Lower leg skin (tissue), 3 donors: ENCODE data around the gene ATF7.

Experiments used
- POLR2A ChIP-seq, 2 donors: fragments of 450-650 bp; IDR thresholded peaks; one replicate each; pipeline ENCODE4 v1.6.1; 2016 to 2017; ENCODE audit warnings: antibody characterized with exemption in 2 of 2, mild to moderate bottlenecking in 1 of 2, moderate library complexity in 1 of 2
- TF ChIP-seq, protein P1 (sequence below), 3 donors: fragments of 450-650 bp; IDR thresholded peaks; one replicate each; pipeline ENCODE4 v1.5.1; 2016; ENCODE audit warnings: antibody characterized with exemption in 3 of 3, mild to moderate bottlenecking in 3 of 3, moderate library complexity in 2 of 3

DNA sequence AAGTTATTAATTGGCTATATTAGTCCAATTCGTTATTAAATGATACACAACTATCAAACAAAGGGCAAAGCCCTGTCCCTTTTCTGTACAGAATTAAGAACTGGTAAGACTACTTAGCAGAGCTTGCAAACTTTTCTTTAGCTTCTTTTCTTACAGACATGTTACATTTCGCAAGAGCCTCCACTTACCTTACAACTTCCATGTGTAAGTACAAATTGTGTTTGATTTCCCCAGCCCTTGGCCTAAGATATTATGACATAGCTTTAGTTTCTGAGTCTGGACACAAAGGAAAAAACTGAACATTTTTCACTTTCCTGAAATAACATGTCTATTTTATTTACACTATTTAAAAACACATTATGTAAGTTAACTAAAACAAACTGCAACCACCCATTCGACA is 1.7 kb downstream of the ATF7 start:
- TF ChIP-seq, protein P1, sequence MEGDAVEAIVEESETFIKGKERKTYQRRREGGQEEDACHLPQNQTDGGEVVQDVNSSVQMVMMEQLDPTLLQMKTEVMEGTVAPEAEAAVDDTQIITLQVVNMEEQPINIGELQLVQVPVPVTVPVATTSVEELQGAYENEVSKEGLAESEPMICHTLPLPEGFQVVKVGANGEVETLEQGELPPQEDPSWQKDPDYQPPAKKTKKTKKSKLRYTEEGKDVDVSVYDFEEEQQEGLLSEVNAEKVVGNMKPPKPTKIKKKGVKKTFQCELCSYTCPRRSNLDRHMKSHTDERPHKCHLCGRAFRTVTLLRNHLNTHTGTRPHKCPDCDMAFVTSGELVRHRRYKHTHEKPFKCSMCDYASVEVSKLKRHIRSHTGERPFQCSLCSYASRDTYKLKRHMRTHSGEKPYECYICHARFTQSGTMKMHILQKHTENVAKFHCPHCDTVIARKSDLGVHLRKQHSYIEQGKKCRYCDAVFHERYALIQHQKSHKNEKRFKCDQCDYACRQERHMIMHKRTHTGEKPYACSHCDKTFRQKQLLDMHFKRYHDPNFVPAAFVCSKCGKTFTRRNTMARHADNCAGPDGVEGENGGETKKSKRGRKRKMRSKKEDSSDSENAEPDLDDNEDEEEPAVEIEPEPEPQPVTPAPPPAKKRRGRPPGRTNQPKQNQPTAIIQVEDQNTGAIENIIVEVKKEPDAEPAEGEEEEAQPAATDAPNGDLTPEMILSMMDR (IDR thresholded peaks at IDR 0.05): no peak
- TF ChIP-seq POLR2A (IDR thresholded peaks at IDR 0.05): no peak
